Activated CD8-positive, alpha-beta memory T cell treated with anti-CD3 and anti-CD28 coated beads, Interleukin-2, amount 50 U/mL, for 24 hours (primary cell): ENCODE measurements around the gene FOXQ1.
"Not testable (repeated sequence)": the region's sequence is repeated elsewhere in the genome, so short reads cannot be mapped to it uniquely, and the experiment has no call there.

Source experiments
- DNase-seq: peaks from one replicate; pipeline ENCODE4 v3.0.0-alpha.2; 2020; ENCODE audit errors: extremely low read depth

FOXQ1 gene

DNA sequence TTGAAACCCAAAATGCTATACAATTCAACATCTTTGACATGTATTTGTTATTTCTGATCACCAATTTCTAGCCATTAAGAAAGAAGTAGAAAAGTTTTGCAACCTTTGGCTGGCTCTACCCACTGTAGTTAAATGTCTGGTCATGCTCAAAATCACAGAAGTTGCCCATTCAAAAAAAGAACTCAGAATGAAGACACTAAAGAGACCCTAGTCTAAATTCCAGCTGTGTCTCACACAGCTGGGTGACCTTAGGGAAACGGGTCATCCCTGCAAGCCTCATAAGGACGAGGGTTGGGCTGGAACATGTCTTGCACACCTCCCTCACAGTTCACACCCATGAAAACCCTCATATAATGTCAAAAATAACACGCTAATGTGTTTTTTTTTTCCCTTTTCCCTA, 10.3 kb downstream of the FOXQ1 start:
- DNase-seq, result no peak

DNA sequence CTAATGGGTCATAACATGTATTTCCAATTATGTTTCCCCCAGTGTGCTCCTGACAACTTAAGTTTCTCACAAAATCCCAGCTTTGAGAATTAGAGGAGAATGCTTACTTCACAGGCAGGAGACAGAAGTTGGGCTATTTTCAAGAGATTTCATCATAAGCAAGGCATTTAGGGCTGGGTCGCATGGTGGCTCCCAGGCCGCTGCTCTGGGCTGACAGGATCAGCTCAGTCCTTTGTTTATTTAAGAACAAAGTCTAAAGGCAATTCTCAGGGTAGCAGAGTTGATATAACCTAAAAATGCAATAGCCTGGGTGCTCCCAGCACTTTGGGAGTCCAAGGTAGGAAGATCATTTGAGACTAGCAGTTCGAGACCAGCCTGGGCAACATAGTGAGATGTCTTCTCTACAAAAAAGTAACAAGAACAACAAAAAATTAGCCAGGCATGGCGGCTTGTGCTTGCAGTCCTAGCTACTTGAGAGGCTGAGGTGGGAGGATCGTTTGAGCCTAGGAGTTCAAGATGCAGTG, 10.9 kb downstream of the FOXQ1 start:
- no peak for DNase-seq

DNA sequence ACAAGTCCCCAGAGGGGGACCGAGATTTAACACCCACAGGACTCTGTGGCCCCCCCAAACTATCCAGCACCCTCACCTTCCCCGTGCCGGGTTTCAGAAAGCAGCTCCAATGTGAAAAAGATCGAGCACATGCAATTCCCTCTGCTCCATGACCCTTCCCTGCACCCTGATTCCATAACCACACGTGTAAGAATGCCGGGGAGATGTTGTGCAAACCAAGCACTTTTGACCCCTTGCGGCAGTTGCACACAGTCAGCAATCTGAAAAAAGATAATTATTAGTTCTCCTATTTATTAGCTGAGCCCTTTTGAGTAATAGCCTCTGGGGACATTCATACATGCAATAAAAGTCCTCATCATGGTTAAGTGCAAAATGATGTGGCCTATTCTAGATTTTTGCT, 13.0 kb downstream of the FOXQ1 start:
- DNase-seq, result no peak

DNA sequence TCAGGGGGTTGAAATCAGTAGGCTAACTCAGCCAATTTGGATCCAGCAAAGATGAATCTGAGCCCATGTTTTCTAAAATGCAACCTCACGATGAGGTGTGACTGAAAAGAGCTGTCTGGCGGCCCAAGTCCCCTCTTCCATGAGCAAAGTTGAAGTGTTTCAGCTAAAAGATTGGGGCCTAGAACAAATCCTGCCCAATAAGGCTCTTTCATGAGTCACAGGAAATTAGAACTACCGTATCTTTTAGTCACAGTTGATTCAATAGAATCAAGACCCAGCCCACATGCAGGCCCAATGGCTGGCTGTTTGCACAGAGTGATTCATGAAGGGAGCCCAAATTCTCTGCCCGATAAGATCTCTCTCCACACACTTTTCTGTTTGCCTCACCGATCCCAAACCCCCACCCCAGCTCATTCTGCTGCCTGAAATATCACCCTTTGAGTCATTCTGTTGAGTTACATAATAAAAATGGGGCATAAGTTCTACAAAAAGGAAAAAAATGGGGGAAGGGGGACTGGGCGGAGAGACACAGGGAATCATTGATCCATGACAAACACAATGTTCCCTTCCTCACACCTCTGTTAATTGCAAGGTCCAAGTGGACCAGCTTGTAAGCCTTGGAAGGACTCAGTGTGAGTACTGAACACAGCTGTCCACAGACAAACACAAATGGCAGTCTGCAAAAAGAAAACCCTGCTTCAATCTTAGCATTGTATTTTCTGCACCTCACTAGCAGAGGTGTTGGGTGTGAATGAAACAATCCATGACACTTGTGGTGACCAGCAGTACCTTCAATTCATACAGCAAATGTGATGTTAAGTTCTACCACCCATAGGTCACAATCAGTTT, 13.8 kb downstream of the FOXQ1 start:
- no peak for DNase-seq

DNA sequence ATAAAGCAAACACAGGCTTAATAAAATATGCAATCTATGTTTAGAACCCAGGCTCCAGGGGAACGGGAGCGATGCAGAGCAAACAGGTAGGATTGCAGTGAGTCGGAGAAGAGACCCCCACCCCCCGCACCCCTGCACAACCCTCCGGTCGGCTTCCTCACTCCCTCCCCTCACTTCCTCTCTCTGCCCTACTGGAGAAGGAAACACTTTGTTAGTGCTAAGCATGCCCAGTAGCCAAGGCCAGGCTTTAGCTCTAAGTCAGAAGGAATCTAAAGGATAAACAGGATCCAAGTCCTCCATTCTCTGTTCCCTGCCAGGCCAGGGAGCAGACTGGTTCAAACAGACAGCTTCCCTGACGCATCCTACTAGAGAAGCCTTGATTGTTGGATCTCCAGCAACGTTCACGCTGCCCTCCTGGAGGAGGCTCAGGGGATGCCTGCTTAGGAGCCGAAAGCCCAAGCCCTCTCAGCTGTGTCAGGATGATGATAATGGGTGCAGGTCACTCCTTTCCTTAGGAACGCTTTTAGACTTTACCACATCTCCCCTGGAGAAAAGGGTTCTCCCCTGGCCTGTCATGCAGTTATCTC, 14.7 kb downstream of the FOXQ1 start:
- DNase-seq, result no peak

DNA sequence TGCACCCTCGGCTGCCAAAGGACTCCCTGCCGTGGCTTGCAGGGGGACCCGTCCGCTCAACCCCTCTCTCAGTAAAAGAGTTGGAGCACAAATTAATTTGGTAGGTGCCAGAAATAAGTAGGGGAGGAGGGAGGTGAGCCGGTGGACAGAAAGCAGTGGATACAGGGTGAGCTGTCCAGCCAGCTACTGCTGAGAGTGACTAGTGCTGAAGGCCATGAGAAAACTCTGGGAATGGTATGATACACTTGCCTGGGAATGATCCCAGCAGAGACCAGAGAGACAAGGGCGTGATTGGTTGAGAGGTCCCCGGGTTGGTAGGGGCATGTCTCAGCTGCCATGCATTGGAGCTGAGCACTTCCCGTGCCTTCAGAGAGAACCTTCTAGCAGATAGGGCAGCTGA, 15.7 kb downstream of the FOXQ1 start:
- DNase-seq, result no peak

DNA sequence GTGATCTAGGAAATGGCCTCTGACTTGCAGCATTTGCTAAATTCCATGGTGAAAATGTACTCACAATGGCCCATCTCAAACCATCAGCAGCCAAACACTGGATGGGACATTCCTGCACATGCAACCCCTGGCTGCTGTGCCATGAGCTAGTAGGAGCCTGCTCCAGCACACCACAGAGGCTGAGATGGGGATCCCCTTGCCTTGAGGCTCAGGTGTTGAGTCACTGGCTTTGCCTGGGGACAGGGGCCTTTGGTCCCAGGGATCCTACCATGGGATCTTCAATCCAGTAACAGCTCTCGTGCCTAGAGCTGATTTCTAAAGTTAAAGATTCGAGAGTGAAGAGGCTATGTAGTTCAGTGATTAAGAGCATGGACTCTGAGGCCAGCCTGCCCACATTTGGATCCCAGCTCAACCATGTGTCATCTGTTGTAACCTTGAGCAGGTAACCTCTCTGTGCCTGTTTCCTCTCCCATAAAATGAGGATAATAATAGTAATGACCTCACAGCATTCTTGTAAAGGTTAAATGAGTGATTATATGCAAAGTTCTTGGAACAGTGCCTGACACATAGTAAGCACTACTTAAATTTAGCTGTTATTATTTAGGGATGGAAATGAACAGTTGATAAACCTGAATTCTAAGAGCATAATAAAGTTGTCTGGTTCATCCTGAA, 16.4 kb downstream of the FOXQ1 start:
- no peak for DNase-seq

DNA sequence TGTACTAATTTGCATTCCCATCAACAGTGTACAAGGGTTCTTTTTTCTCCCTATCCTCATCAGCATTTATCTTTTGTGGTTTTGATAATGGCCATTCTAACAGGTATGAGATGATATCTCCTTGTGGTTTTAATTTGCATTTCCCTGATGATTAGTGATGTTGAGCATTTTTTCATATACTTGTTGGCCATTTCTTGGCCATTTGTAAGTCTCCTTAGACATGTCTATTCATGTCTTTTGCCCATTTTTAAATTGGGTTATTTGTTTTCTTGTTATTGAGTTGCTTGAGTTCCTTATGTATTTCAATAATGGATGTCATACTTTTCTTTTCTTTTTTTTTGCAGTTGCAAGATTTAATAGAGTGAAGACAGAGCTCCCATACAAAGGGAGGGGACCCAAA, 17.8 kb downstream of the FOXQ1 start:
- no peak for DNase-seq

DNA sequence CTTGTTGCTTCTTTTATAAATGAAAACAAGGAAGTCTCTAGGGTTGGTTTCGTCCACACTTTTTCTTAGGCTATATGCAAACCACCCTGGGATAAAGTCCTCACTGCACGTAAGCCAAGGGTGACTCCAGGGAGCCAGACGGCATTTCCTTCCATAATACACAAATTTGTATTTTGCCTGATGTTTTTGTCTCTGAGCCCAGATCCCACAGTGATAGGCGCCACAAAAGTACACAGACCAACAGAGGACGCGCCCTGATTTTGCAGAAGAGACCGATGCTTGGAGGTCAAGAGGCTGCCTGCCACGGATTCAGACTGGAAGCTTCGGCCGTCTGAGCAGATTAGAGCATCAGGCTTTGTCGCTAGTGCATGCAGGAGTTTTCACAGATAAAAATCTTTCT, 22.8 kb downstream of the FOXQ1 start:
- DNase-seq, result no peak

DNA sequence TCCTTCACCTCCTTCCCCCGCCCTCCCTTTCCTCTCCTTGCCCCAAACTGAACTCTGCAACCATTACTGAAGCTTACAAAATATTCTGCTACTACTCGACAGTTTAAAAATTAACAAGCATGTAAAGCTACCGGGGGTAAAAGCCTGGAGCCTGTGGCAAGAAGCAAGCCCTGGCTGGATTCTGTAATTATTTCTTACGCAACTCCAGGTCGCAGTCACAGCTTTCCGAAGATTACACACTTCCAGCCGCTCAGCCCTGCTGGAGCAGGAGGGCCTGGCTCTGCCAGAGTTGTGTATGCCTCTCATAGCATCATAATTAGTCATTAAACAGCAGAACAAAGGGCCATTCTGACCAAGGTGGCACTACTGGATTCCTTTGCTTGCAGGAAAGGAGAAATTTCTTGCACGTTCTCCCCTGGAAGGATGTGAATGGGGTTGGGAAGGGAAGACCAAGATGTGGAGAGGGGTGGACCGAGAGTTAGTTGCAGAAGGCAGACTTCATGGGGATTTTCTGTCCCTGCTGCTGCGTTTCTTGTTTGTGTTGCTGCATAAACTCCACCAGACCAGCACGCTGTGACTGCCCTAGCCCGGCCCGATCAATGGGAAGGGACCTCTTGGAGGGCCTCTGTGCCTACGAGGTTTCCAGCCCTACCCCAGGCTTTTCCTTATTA, 23.6 kb downstream of the FOXQ1 start:
- no peak for DNase-seq

DNA sequence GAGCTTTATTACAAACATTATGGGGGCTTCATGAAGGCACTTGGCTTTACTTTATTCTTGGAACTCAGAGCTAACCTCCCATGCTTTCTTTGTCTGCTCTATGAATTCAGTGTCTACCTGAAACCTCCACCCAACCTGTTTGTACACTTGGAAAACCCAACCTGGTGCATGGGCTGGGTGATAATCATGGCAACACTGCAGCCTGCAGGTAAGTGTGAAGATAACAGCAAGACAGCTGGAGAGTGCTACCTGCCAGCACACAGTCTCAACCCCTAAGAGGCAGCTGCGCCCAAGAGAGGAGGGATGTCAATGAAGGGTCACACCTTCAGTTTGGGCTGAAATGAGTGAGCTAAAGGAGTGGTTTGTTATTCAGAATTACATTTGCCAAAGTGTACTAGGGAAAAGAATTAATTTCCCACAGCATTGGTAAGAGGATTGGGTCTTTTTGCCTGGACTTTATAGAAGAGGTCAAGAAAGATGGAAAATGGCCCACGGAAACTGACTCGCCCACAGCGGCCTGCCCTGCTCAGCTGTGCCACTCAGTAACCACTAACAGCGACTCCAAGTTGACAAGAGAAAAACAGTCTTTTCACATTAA, 24.4 kb downstream of the FOXQ1 start:
- no peak for DNase-seq

DNA sequence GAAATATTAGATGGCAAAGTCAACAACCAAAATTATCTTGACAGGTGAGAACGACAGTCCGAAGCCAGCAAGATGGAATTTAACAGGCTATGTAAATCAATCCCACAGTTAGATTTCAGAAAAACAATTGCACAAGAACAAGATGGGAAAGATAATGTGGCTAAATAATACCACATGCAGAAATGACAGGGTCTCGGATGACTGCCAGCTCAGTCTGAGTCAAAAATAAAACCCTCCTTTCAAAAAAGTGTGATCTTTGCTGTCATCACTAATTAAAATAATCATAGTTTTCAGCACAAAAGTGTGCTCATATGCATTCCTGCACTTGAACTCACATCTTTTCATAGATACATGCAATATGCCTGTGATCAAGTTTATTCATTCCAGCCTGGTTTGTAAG, 25.9 kb downstream of the FOXQ1 start:
- no peak for DNase-seq

DNA sequence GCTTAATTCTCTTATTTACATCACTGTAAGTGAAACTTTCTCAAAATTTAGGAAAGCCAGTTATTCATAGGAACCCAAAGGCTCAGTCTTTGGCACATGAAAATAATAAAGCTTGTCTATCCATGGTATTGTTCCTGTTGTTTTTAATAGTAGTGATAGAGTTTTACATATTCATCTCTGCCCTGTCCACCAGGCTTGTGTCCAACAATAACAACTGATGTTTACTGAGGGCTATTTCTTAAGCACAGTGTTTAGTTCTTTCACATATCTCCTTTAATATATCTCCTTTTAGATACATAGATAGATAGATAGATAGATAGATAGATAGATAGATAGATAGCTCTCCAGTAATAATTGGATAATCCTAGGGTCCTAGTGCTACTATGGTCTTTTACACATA, 34.2 kb downstream of the FOXQ1 start:
- DNase-seq, result no peak

DNA sequence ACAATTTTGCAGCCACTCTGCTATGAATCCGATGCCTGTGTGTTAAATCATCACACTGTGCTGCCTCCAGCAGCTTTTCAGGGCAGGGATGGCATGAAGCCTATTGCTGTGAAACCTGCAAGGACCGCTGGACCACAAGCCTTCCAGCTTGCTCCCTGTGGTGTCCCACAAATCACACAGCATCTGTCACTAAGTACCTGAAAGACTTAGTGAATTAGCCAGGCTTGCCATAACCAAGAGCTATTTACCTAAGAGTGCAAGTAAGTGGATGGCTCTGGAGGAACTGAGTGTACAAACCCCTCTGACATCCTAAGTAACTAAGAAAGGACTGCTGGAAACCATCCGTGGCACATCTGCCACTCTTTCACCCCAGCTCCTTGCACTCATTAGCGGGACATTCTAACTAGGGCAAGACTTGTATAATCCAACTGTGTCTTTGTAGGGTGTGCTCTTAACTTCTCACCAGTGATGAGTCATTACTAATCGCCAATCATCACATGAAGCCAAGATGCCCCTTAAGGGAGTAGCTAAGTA, 34.7 kb downstream of the FOXQ1 start:
- DNase-seq, result no peak

DNA sequence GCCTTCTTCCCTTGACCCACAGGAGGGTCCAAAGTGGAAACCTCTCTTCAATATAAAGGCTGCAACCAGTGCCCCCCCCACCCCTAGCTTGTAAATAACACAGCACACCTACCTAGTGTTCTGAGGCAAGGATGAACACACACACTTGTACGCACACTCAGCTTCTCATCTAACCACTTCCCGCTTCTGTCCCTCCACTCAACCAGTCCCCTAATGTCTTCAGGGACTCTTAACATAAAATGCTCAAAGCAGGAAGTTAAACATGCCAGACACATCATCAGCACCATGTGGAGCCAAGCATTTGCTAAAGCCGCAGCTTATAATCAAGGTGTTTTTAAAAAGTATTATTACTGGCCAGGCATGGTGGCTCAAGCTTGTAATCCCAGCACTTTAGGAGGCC, 35.3 kb downstream of the FOXQ1 start:
- no peak for DNase-seq

DNA sequence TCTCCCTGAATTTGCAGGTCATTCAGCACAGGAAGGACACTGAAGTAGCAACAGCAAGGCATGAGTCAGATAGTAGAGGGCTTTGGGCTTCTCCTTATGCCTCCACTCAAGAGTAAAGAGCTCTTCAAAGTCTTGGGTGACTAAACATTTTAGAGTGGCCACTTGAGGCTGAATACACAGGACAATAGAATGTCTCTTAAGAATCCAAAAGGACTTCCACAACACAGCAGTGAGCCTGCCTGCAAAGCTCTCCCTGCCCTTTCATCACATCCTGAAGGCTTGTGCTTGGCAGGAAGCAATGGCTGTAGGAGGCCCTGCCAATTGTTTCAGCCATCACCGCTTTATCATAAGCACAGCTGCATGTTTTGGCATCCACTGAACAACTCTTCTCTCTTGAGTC, 36.8 kb downstream of the FOXQ1 start:
- no peak for DNase-seq

DNA sequence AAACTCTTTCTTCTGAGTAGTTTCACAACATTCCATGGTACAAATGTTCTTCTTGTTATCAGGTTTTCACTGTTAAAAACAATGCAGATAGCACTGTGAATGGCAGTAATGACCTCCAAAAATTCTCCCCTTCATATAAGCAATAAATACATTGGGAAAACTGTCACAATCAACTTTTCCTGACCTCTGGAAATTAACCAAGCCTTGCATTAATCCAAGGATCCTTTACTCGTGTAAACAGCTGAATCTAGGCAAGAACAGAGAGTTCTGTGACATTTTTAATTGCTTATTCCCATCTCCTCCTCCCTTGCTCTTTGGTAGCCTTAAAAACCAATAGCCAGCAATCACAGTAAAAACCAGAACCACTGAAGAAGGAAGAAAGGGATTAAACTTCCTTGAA, 37.8 kb downstream of the FOXQ1 start:
- no peak for DNase-seq

DNA sequence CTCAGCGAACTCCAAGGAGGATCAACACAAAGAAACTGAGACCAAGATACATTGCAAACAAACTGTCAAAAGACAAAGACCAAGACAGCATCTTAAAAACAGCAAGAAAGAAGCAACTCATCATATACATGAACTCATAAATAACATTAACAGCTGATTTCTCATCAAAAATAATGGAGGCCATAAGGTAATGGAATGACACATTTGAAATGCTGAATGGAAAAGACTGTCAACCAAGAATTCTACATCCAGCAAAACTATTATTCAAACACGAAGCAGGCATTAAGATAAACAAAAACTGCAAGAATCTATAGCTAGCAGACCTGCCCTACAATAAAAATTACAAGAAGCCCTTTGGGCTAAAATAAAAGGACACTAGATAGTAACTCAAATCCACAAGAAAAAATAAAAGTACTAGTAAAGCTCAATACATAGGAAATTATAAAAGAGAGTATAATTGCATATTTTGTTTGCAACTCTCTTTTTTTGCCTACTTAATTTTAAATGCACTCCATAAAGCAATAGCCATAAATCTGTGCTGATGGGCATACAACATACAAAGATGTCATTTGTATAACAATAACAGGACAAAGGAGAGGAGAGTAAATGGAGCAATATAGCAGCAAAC, 39.6 kb downstream of the FOXQ1 start:
- DNase-seq, result no peak

DNA sequence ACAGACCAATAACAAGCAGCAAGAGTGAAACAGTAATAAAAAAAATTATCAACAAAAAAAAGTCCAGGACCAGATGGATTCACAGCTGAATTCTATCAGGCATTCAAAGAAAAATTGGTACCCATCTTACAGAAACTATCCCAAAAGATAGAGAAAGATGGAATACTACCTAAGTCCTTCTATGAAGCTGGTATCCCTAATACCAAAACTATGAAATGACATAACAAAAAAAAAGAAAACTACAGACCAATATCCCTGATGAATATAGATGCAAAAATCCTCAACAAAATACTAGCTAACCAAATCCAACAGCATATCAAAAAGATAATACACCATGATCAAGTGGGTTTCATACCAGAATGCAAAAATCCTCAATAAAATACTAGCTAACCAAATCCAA, 43.2 kb downstream of the FOXQ1 start:
- not testable (repeated sequence) for DNase-seq

DNA sequence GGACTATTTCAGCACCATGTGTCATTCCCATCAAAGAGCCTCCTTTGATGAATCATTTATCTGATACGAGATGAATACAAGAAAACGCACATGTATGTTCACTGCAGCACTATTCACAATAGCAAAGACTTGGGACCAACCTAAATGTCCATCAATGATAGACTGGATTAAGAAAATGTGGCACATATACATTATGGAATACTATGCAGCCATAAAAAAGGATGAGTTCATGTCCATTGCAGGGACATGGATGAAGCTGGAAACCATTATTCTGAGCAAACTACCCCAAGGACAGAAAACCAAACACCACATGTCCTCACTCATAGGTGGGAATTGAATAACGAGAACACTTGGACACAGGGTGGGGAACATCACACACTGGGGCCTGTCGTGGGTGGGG, 49.8 kb downstream of the FOXQ1 start:
- not testable (repeated sequence) for DNase-seq

DNA sequence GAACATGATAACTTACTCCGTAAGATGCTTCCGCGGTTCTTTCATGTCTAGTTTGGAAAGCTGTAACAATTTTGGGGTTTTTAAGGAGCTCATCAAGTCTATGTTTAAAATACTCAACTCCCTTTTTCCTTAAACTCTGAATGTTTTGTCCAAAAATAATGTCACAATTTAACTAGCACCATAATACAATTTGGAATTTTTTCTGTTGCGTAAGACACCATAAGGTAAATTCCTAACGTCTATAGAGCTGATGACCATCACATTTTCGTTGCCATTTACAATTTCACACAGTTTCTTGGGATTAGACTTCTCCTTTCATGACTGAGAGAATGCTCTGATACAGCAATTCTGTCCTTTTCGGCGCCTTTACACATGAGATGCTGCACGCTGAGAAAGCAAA, 50.7 kb downstream of the FOXQ1 start:
- no peak for DNase-seq
